HG03521 (cell line): ENCODE measurements around the gene PDE4D.
"Not testable (repeated sequence)": the region's sequence is repeated elsewhere in the genome, so short reads cannot be mapped to it uniquely, and the experiment has no call there.

Experiments used
- ATAC-seq: cut with Tn5 transposase; IDR thresholded peaks from one replicate; pipeline ENCODE4 v1.9.1; 2021; ENCODE audit warnings: mild to moderate bottlenecking, moderate library complexity; ENCODE audit not compliant: unreplicated experiment

The PDE4D gene

DNA sequence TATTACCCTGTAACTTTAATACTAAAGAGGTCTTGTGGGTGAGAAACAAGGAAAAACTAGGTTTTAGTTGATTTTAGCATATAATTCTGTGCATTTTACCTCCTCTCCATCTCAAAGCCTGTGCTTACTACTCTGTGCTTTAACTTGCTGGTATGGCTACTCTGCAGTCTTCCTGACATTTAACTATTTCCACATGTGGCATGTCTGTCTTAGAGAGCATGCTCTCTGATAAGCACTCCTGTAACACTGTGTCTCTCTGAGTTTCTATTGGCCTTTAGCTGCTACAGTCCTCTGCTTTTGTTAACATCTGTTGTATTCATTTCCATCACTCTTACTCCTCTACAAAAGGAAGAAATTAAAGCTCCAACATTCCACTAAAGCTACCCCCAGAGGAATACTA is 892.4 kb downstream of the PDE4D start:
- ATAC-seq, result no peak

- no peak for ATAC-seq
These were observed 893.3 kb downstream of the PDE4D start for GRCh38 chr5:59000211-59000610.

DNA sequence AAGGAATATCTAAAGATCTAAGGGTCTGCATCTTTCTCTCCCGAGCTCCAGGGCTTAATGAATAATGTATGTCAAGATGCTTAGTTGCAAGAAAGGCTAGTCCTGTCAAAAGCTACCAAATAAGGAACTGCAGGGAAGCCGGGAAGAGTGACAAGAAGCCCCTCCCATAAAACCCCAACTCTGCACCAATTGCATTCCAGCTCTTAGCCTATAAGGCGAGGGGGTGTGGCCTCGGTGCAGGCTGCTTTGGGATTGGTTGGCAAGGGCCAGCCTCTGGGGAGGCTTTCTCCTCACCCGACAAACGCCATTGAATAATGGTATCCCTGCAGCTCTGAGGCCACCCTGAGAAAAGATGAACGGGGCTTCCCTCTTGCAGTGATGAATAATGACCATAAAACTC is 893.7 kb downstream of the PDE4D start:
- ATAC-seq, result no peak

DNA sequence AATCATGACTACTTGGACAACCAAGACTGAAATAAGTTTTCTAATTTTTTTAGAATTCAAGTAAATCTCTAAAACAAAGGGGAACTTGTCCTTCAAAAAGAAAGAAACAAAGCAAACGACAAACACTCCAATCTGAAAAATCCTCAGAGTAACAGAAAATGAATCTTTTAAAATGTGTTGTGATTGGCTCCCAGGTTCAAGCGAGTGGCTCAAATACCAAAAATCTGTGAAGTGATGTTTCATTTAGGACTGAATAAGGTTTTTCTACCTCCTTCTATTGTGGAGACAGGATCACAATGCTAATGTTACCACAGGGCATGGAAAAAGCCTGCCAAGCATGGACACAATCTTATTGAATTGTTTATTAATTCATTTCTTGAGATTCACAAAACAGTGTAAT is 895.0 kb downstream of the PDE4D start:
- no peak for ATAC-seq

- ATAC-seq, result not testable (repeated sequence)
These were observed 897.7 kb downstream of the PDE4D start for GRCh38 chr5:58995779-58996178.

DNA sequence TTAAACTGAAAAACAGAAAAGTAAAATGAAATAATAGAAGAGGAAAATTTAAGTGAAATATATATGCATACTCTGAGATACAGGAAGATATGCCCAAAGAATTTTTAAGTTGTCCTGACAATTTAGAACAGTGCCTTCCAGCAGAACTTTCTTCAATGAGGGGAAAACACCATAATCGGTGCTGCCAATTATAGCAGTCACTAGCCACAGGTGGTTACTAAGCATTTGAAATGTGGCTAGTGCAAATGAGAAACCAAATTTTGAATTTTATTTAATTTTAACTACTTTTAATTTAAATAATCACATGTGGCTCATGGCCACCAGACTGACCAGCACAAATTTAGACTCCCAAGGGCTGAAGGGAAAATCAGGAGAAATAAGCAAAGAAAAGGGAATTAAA is 900.1 kb downstream of the PDE4D start:
- ATAC-seq, result no peak

DNA sequence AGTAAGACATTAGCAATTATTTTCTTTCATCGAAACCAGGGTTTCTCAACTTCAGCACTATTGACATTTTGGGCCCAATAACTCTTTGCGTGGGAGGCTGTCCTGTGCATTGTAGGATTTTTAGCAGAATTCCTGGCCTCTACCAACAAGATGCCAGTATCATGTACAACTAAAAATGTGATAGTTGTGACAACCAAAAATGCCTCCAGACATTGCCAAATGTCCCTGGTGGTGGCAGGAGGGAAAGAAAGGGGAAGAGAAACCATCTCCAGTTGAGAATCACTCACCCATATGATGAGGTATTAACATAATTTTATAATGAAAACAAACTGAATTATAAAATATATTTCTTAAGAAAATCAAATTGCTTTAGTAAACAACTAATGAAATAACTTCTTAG is 904.6 kb downstream of the PDE4D start:
- no peak for ATAC-seq

- ATAC-seq, result no peak
These were observed 906.3 kb downstream of the PDE4D start for GRCh38 chr5:58987193-58987592.

- ATAC-seq, result no peak
These were observed 907.2 kb downstream of the PDE4D start for GRCh38 chr5:58986281-58986680.

- ATAC-seq, result no peak
These were observed 907.8 kb downstream of the PDE4D start for GRCh38 chr5:58985759-58986158.

- ATAC-seq, result no peak
These were observed 908.2 kb downstream of the PDE4D start for GRCh38 chr5:58985311-58985710.

GRCh38 chr5:58983526-58984452 is 909.7 kb downstream of the PDE4D start:
- ATAC-seq, result no peak

- no peak for ATAC-seq
These were observed 912.6 kb downstream of the PDE4D start for GRCh38 chr5:58980890-58981289.

- no peak for ATAC-seq
These were observed 914.4 kb downstream of the PDE4D start for GRCh38 chr5:58979090-58979489.

GRCh38 chr5:58974601-58975000 is 918.9 kb downstream of the PDE4D start:
- ATAC-seq, result no peak

GRCh38 chr5:58974083-58974482 is 919.4 kb downstream of the PDE4D start:
- ATAC-seq, result no peak

DNA sequence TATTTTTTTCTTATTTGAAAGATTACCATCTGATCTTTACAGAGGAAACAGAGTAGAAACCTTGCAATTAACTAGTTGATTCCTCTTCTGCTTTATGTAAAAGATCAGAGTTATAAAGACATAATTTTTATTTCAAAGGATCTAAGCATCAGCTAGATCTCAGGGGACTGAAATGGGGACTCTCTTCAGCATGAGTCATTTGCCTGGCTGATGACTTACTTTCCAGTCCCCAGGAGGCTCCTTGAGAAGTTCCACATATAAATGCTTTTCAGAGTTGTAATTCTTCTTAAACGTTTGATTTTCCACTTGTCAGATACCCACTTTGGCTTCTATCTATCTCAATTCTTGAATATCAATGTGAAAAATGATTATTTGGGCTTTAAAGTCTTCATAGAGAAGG is 921.2 kb downstream of the PDE4D start:
- no peak for ATAC-seq

DNA sequence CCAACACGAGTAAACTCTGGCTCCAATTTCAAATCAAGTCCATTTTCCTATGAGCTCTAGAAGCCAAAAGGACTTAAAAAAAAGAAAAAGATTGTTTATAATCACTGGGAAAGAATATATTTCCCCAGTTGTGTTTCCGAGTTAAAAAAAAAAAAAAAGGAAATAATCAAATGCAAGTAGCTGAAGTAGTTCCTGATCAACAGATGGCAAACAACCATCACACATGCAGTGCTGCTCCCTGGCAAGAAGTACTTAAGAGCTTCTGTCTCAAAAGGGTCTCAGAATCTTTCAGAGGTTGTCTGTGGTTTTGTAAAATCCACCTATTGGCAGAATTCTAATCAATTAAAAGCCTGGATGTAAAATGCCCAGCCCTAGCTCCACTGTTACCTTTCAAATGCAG is 922.8 kb downstream of the PDE4D start:
- ATAC-seq, result no peak

- no peak for ATAC-seq
These were observed 923.7 kb downstream of the PDE4D start for GRCh38 chr5:58969795-58970194.

- ATAC-seq, result no peak
These were observed 924.3 kb downstream of the PDE4D start for GRCh38 chr5:58969253-58969652.

- ATAC-seq, result no peak
These were observed 925.2 kb downstream of the PDE4D start for GRCh38 chr5:58968350-58968749.

- no peak for ATAC-seq
These were observed 925.8 kb downstream of the PDE4D start for GRCh38 chr5:58967597-58968281.
